ENCODE measurements around the gene ANKAR.

DNA sequence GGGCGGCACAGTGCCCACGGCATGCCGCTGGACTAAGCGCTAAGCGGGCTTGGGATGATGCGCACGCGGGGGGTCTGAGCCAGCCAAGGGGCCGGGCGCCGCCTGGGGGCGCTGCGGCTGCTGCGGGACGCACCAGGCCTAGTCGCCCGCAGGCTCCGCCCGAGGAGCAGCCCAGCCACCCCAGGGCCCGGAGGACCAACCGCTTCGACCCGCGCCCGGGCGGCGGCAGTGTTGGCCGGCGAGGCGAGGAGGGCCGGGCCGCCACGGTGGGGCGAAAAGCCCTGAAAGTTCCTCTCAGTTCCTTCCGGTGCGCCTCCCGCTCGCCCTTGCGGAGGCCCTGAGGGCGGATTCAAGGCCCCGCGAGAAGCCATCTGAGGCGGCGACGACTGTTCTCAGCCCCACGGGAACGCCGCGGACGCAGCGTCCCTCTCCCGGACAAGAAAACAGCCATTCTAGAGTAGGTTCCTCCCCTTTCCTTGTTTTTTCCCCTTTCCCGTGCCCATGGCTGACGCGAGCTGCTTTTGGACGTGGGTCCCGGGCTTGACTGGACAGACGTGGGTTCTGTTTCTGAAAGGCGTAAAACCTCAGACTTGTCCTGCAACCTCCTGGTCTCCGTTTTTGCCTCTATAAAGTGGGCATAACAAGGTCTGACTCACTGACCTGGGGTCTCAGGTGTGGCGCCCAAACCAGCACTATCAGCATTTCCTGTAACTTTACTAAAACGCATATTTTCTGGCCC, at the start of gene ANKAR:
- peak; percentile 79 for TF ChIP-seq CTCF (IDR thresholded peaks at IDR 0.05; ENCODE audit: insufficient read depth, low read length, poor library complexity, severe bottlenecking)
- no peak for TF ChIP-seq EZH2phosphoT487 (conservative IDR thresholded peaks at IDR 0.05; ENCODE audit: low read length)
